GM21390 (cell line): Measurements from ENCODE around the gene ZNF674.

Experiments used
- ATAC-seq: cut with Tn5 transposase; IDR thresholded peaks from one replicate; pipeline ENCODE4 v1.9.1; 2021; ENCODE audit not compliant: unreplicated experiment

The ZNF674 gene

GRCh38 chrX:46545111-46546005 lies at the start of gene ZNF674:
ZNF674 (minus strand) TSS chrX:46545421; CDS start chrX:46542087, 3,334 bp downstream.
- peak; percentile 86 for ATAC-seq

GRCh38 chrX:46589977-46590723 lies 44.9 kb upstream of the ZNF674 start:
- ATAC-seq = no peak

GRCh38 chrX:46588263-46588662 lies 43.0 kb upstream of the ZNF674 start:
- ATAC-seq = no peak

GRCh38 chrX:46587753-46588171 lies 42.5 kb upstream of the ZNF674 start:
- no peak for ATAC-seq

DNA sequence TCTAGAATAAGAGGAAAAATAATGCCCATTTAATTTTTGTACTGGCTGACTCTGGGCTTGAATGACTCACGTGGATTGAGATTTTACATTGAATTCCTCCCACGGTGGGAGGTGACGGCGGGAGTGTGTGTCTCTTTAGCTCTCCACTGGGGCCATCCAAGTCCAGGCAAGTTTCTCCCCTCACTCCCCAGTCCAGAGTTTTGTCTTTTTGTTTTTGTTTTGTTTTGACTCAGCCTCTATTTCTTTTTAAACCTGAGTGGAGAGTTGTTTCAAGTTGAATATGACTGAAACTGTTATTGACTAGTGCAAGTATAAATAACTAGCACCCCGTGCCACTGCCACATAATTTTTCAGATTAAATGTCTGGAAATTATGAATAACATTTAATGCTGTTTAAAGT lies 41.9 kb upstream of the ZNF674 start:
- peak; percentile 74 for ATAC-seq

GRCh38 chrX:46584736-46585135 lies 39.5 kb upstream of the ZNF674 start:
- ATAC-seq = no peak

DNA sequence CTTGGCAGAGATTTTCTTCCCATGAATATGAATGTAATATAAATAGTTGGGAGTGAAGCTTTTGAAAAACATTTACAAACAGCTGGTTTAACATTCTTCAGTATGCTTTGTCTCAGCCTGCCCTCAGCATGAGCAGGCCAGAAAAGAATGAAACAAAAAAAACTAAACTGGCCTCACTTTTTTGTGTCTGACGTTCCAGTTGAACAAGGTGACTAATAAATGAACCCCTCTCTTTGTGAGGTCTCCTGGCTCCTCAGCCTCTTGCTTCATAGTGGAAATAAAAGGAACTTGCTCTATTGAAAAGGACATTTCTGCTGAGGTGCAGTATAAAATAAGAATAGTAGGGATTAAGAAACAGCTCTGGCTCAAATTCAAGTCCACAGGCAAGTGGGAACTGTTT lies 37.7 kb upstream of the ZNF674 start:
- no peak for ATAC-seq

DNA sequence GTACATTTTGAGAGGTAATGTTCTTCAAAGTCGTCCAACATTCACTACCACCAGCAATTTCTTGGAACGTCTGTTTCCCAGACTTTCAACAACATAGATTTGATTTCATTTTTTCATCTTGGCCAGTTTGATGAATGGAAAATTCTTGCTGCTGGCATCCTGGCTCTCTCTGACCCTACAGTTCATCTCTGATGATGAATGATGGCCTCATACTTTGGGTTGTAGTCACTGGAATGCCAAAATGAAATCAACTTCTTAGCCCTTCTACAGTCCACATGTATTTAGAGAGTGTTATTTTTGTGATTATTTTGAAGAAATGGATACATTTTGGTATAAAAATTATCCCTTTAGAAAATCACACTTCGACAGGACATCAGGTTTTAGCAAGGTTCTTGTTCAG lies 37.1 kb upstream of the ZNF674 start:
- no peak for ATAC-seq

- ATAC-seq = no peak
Observed at GRCh38 chrX:46580613-46581012, 35.4 kb upstream of the ZNF674 start.

DNA sequence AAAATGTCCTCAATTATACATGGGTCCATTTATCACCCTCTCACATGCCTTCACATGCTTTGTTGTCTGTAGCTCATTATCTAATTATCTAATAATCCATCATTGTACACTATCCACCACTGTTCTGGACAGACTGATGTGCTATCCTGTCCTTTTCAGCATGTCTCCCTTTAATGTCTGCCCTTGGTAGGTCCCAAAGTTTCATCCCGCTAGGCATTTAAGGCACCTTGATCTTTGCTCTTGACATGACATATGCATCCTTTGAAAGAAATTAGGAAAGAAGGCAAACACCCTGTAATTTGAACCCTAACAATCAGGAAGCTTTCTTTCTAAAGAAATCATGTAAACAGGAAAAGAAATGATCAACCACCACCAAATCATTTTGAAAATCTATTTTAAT lies 34.0 kb upstream of the ZNF674 start:
- no peak for ATAC-seq

- no peak for ATAC-seq
Observed at GRCh38 chrX:46577221-46578005, 32.2 kb upstream of the ZNF674 start.

GRCh38 chrX:46576458-46576857 lies 31.2 kb upstream of the ZNF674 start:
- ATAC-seq = no peak

DNA sequence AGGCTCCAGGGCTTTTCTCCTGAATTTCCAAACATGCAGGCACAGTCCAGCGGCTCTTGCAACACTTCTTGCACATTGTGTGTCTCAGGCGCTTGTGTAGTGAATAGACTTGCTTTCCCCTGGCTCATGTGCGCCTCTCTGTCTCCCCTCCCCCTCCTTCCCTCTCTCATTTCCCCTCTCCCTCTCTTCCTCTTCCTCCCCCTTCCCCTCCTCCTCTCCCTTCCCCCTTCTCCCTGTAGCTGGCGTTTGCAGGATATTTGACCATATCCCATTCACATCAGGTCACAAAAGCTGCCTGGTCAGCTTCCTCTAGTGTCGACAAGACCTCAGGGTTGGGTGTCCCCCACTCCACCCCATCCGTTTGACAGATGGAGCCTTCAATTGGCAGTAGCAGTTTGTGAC lies 30.8 kb upstream of the ZNF674 start:
- ATAC-seq = no peak

- ATAC-seq = no peak
Observed at GRCh38 chrX:46575586-46575985, 30.4 kb upstream of the ZNF674 start.

DNA sequence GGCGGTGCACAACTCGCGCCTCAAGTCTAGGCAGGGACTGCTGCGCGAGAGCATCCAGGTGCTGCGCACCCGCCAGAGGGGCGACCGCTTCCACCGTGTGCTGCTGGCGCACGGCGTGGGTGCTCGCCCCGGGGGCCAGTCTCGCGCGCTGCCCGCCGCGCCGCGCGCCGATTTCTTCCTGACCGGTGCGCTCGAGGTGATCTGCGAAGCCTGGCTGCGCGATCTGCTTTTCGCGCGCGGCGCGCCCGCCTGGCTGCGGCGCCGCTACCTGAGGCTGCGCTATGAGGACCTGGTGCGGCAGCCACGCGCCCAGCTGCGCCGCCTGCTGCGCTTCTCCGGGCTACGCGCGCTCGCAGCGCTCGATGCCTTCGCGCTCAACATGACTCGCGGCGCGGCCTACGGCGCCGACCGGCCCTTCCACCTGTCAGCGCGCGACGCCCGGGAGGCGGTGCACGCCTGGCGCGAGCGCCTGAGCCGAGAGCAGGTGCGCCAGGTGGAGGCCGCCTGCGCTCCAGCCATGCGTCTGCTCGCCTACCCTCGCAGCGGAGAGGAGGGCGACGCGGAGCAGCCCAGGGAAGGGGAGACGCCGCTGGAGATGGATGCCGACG lies 29.7 kb upstream of the ZNF674 start:
- ATAC-seq = no peak

- peak; percentile 35 for ATAC-seq
Observed at GRCh38 chrX:46573892-46574773, 28.9 kb upstream of the ZNF674 start.

- ATAC-seq = peak; percentile 52
Observed at GRCh38 chrX:46573331-46573891, 28.2 kb upstream of the ZNF674 start, which contains the start of gene CHST7. CHST7 (plus strand) TSS chrX:46573765; CDS start chrX:46573932, 167 bp downstream.

- peak; percentile 44 for ATAC-seq
Observed at GRCh38 chrX:46572340-46572936, 27.2 kb upstream of the ZNF674 start.
